Kidney (tissue), 14 donors: ENCODE measurements around the gene IER3. TPM values are rescaled to one million over a fixed set of nuclear protein-coding genes. Genes with fewer than 3 reads are reported as not detected.

Source experiments
- DNase-seq, 5 donors: peaks; one replicate each; pipeline ENCODE4 v3.0.0-alpha.2; 2013 to 2020
- FAIRE-seq: peaks from 2 replicates; lab custom pipeline; 2012; peaks lifted over from hg19 to GRCh38; lab: Jason Lieb, UNC
- H3K27ac ChIP-seq, 2 donors: one replicate each; pipeline ENCODE4 v1.7.0; 2013; ENCODE audit warnings: low read depth in 2 of 2, low read length in 2 of 2, inconsistent platforms in 1 of 2
- H3K27me3 ChIP-seq: one replicate; pipeline ENCODE4 v1.7.1; 2013; ENCODE audit warnings: low read length, inconsistent platforms; ENCODE audit not compliant: control insufficient read depth, insufficient read depth
- H3K36me3 ChIP-seq, 3 donors: one replicate each; pipeline versions ENCODE4 v1.7.0 to v1.7.1; 2013; ENCODE audit warnings: low read length in 3 of 3, control low read depth in 1 of 3, inconsistent platforms in 1 of 3; ENCODE audit not compliant: insufficient read depth in 3 of 3, control insufficient read depth in 2 of 3
- H3K4me1 ChIP-seq, 3 donors: one replicate each; pipeline versions ENCODE4 v1.7.0 to v1.7.1; 2013; ENCODE audit warnings: low read length in 3 of 3, inconsistent platforms in 1 of 3, low read depth in 1 of 3; ENCODE audit not compliant: control insufficient read depth in 2 of 3, insufficient read depth in 2 of 3
- H3K4me3 ChIP-seq, 3 donors: one replicate each; pipeline versions ENCODE4 v1.7.0 to v1.8.1; 2013; ENCODE audit warnings: low read length in 3 of 3, control low read depth in 1 of 3, inconsistent platforms in 1 of 3
- H3K9ac ChIP-seq, 3 donors: one replicate each; pipeline versions ENCODE4 v1.7.0 to v1.7.1; 2013; ENCODE audit warnings: low read length in 3 of 3, control low read depth in 1 of 3, inconsistent platforms in 1 of 3
- H3K9me3 ChIP-seq, 3 donors: one replicate each; pipeline versions ENCODE4 v1.7.0 to v1.7.1; 2013; ENCODE audit warnings: low read length in 3 of 3, control low read depth in 1 of 3, inconsistent platforms in 1 of 3; ENCODE audit not compliant: control insufficient read depth in 2 of 3, insufficient read depth in 1 of 3
- CTCF ChIP-seq: IDR thresholded peaks from 3 replicates; pipeline ENCODE4 v1.5.1; 2012; ENCODE audit warnings: mild to moderate bottlenecking, moderate library complexity, borderline replicate concordance; ENCODE audit not compliant: insufficient read depth; ENCODE audit errors: extremely low read depth
- intact Hi-C: fragments of 100-400 bp; cut with DNase I; formaldehyde crosslinking; loops from one replicate; pipeline ENCODE4 v1.11.1; 2022
- polyA plus RNA-seq: library from polyadenylated mRNA; stranded (reverse); fragments of 350-450 nt; fragmentation: Illumina TruSeq; extraction: RNeasy Lipid Tissue Mini Kit (QIAGEN cat#74804); gene quantifications from one replicate; pipeline ENCODE4 v1.2.3, GENCODE V29; 2014; ENCODE audit warnings: low read depth, low replicate concordance; ENCODE audit not compliant: insufficient read depth
- total RNA-seq: library from RNA; stranded (reverse); fragmentation: NEBNext Ultra II Directional; extraction: Animal tissue kit (Norgen Biotek cat#: 25700); gene quantifications from one replicate; pipeline ENCODE4 v1.2.1, GENCODE V29; 2021
- donor health status: control.
- donor health status: control.
- donor health status: control.
- donor health status: control.
- donor health status: control.
- donor health status: DM: yes; HTN: yes; CAD: no.
- donor health status: Normal renal cell carcinoma (clear cell type).

IER3 gene
- total and polyA plus RNA-seq, 2 donors from 2014 or later = 59.5 to 94.3 TPM

GRCh38 chr6:30763618-30764489 lies 19.5 kb upstream of the IER3 start:
- Histone ChIP-seq H3K27ac (peak overlapping the region; percentile 86 to 93), H3K36me3 (no peaks in the 10 kb centered on the region), H3K27me3 (no peaks in the 10 kb centered on the region), H3K4me1 (peaks cover 0 to 34% (median 22%) of the 10 kb centered on the region in 3 donors), H3K9me3 (no peaks in the 10 kb centered on the region), H3K9ac (peak overlapping the region in 1 of 3 donors; percentile 37), H3K4me3 (peak overlapping the region in 1 of 3 donors; percentile 3)
- FAIRE-seq (no peak), DNase-seq (peak in 4 of 5 donors; percentile 62 to 84 (median 75))
- intact Hi-C loops = no loop called here
- TF ChIP-seq CTCF = peak; percentile 30

- Histone ChIP-seq H3K27ac (peak overlapping the region; percentile 86 to 93), H3K4me1 (peaks cover 0 to 37% (median 19%) of the 10 kb centered on the region in 3 donors), H3K9ac (no peak overlapping the region), H3K9me3 (no peaks in the 10 kb centered on the region), H3K4me3 (peak overlapping the region in 1 of 3 donors; percentile 3), H3K27me3 (no peaks in the 10 kb centered on the region), H3K36me3 (no peaks in the 10 kb centered on the region)
- DNase-seq (no peak), FAIRE-seq (no peak)
- intact Hi-C loops = no loop called here
- no peak for TF ChIP-seq CTCF
These were observed 18.8 kb upstream of the IER3 start for GRCh38 chr6:30763155-30763617.

GRCh38 chr6:30761791-30762429 lies 17.6 kb upstream of the IER3 start:
- no peaks in the 10 kb centered on the region for H3K27me3 ChIP-seq
- DNase-seq (no peak), FAIRE-seq (no peak)
- no peaks in the 10 kb centered on the region for H3K9me3 ChIP-seq
- no peak for TF ChIP-seq CTCF
- intact Hi-C loops = no loop called here
- no peak overlapping the region for H3K9ac ChIP-seq
- H3K4me3 ChIP-seq = no peak overlapping the region
- H3K27ac ChIP-seq = peak overlapping the region; percentile 53 to 79
- H3K4me1 ChIP-seq = peaks cover 0 to 33% (median 22%) of the 10 kb centered on the region in 3 donors
- no peaks in the 10 kb centered on the region for H3K36me3 ChIP-seq
